NCI-H524 treated with DMSO at 0.1 percent for 48 hours (cell line): ENCODE data around the gene CLCA2.

ENCODE experiments used
- DNase-seq: peaks from one replicate; lab custom pipeline; 2025; lab: John Stamatoyannopoulos, UW

Gene CLCA2, protein sequence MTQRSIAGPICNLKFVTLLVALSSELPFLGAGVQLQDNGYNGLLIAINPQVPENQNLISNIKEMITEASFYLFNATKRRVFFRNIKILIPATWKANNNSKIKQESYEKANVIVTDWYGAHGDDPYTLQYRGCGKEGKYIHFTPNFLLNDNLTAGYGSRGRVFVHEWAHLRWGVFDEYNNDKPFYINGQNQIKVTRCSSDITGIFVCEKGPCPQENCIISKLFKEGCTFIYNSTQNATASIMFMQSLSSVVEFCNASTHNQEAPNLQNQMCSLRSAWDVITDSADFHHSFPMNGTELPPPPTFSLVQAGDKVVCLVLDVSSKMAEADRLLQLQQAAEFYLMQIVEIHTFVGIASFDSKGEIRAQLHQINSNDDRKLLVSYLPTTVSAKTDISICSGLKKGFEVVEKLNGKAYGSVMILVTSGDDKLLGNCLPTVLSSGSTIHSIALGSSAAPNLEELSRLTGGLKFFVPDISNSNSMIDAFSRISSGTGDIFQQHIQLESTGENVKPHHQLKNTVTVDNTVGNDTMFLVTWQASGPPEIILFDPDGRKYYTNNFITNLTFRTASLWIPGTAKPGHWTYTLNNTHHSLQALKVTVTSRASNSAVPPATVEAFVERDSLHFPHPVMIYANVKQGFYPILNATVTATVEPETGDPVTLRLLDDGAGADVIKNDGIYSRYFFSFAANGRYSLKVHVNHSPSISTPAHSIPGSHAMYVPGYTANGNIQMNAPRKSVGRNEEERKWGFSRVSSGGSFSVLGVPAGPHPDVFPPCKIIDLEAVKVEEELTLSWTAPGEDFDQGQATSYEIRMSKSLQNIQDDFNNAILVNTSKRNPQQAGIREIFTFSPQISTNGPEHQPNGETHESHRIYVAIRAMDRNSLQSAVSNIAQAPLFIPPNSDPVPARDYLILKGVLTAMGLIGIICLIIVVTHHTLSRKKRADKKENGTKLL

DNA sequence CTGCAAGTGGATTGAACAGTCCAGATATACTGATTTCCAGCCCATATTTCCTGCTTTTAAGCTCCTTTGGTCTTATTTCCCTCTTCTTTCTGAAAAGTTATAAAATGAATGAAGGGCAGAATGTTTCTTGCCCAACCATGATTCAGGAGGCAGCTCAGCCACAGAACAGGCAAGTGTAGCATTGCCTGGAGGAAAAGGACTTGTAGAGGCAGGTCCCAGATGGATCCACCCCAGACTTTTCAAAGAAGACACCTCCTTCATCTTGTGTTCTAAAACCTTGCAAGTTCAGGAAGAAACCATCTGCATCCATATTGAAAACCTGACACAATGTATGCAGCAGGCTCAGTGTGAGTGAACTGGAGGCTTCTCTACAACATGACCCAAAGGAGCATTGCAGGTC lies at the start of gene CLCA2:
Gene CLCA2, plus strand, starts transcription at position 299 of the 400 bp plus-strand sequence. Its CDS starts 77 bp downstream, at position 376.
- DNase-seq = no peak

DNA sequence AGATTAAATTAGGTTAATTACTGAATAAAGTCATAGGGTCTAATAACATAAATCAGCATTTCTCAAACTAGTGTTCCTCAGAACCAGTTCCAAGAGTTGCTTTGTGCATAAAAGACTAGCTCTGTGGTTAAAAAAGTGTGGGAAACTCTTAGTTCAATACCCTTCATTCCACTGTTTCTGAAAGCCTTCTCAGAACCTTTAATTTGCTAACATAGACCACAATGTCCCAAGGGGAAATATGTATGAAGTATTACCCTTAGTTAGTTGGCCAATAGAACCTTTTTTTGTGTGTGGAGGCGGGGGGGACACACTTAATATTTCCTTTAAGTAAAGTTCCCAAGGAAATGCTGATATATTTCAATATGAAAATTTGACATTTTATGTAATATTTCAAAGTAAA lies 48.3 kb upstream of the CLCA2 start:
- DNase-seq = no peak

GRCh38 chr1:86377341-86377740 lies 46.6 kb upstream of the CLCA2 start:
- DNase-seq = no peak

- no peak for DNase-seq
Measured at GRCh38 chr1:86378813-86379212, 45.2 kb upstream of the CLCA2 start.

DNA sequence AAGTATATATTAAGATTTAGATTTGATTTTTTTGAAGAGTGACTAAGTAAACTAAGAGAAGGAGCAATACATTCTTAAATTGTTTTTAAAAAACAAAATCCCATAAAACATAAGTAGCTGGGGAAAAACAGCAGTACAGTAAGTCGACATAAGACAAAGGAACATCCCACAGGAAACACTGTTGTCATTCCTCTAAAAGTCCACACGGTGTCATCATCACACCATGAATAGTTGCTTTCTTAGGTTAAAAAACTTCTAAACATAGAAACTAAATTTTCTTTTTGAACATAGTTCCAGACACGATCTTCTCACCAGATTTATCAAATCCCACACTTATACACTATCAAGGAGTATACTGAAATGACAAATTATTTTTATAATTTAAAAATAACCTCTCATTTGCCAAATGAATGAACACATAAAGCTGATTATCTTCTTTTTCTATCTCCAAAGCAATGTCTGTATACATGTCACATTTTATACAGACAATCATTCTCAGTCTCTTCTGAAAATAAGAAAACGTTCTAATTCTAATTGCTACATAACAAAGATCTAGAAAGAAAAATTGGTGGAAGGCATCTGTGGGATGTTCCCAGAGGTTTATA lies 43.6 kb upstream of the CLCA2 start:
- peak; percentile 19 for DNase-seq

DNA sequence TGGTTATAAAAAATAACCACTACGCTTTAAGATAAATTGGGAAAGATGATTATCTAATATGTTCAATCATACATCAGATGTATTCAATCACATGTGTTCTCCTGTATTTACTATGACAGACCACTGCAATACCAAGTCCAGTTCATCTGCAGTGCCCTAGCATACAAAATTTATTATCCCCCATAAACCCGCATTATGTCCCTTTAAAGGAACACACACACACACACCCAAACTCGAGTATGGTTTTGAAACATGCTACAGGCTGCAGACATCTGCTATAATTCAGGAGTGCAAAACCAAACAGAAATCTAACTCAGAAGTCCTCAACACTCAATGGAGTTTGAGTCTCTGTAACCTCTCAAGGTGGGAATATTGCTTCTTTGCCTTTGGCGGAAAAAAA lies 42.7 kb upstream of the CLCA2 start:
- no peak for DNase-seq

DNA sequence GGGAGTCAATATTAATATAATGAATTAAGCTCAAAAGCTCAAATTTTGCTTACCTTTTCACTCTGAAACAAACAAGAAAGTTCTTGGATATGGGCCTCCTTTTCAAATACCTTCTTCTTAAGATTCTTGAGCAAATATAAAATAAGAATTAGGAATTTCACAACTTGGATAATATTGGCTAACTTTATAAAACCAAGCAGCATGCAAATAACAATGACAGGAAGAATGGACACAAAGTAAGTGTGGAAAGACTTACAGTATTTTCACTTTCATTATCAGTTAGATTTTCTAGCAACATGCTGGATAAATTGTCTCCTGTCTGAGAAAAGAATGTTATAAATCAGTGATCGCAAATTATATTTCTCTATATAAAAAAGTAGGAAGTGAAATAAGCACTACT lies 41.1 kb upstream of the CLCA2 start:
- DNase-seq = no peak

GRCh38 chr1:86387916-86388627 lies 35.9 kb upstream of the CLCA2 start:
- DNase-seq = no peak

- no peak for DNase-seq
Measured at GRCh38 chr1:86388777-86389176, 35.2 kb upstream of the CLCA2 start.

DNA sequence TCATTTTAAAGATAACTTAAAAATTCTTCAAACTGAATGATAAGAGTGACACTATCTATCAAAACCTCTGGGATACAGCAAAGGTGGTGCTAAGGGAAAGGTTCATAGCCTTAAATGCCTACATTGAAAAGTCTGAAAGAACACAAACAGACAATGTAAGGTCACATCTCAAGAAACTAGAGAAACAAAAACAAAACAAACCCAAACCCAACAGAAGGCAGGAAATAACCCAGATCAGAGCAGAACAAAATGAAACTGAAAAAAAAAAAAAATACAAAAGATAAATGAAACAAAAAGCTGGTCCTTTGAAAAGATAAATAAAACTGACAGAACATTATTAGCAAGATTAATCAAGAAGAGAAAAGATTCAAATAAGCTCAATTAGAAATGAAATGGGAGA lies 34.7 kb upstream of the CLCA2 start:
- no peak for DNase-seq

DNA sequence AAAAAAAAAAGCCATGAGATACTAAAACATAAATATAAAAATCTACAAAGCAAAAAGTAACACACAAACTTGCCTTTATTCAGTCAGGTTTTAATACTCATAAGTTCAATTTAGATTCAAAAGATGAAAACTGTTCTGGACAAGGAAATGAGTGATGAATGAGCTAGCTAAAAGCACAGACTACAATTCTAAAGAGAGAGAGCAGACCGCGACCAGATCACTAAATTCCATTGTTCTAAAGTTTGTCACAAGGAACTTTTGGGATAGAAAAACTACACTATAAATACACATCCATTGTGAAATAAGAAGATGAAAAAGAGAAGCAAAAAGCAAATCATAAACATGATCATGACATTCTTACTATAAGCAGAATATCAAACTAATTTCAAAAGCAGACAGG lies 29.6 kb upstream of the CLCA2 start:
- DNase-seq = no peak

DNA sequence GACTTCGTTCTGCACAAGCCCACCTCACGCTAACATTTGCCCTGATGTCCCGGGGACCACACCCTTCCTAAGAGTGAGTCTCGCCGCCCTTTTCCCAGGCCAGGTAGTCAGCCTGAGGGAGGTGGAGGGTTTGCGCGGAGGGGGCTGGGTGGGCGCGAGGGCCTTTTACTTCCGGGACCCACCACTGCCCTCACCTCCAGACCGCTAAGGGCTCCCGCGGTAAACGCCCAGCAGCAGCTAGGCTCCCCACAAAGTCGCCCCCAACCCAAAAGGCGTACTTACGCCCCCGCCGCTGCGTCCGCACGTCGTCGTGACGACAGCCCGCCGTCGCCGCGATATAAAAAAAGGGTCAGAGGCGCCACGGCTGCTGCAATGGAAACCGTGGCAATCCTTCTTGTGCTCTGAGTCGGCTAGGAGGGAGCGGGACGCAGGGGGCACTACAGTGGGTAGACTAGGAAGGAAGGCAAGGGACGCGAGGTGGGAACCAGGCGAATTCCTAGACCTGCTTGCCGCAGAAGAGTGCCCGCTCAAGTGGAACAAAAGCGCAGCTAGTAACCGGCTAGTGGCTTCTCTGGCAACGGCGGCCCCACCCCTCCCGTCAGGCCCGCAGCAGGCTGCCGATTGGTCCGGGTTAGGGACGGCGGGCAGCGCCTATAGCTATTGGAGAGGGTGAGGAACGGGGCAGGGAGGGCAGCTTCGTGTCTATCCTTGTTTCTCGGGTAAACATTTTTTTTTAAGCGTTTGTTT lies 28.0 kb upstream of the CLCA2 start, which contains the start of gene ODF2L:
Gene ODF2L, minus strand, starts transcription at position 573 of the 747 bp plus-strand sequence. CDS start 9,296 bp downstream, outside the sequence.
- DNase-seq = peak; percentile 29

GRCh38 chr1:86396498-86396890 lies 27.5 kb upstream of the CLCA2 start:
- no peak for DNase-seq

DNA sequence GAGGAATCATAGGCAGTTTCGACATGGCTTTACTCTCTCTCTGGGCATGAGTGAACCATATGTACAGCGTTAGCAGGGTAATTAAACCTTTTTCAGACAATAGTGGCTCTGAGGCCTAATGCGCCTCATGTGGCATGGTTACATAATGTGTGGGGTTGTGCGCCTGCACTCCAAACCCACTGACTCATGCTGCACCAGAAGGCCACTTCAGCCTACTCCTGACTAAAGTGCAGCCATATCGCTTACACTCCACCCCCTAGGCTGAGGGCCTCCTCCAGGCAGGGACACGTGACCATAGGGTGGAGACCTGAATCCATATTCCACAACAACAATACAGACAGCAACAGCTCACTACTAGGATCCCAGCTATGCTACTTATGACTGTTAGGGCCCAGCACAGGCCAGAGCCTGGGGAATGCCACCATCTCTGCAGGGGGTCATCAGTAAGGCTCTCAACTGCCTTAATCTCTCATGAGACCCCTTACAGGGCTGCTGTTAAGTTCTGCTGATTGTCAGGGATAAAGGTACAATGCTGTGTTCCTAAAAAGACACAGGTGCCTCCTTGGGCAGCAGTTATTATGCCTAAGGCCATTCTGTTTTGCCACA lies 14.5 kb upstream of the CLCA2 start:
- peak; percentile 93 for DNase-seq

DNA sequence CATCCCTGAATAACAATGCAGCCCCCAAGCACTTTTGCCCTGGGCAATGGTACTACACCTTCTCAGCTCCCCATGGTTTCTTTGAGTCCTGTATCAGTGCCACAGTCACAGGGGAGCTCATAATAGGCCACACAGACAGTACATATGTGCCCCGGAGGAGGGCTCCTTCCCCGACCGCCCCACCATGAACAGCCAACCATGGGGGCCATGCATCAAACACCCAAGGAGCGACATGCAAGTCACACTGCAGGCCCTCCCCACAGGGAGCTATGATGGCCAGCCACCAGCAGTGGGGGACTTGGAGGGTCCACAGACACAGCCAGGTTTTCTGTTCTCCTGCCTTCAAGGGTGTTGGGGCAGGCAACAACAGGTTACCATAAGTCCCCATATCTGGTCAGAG lies 13.1 kb upstream of the CLCA2 start:
- DNase-seq = no peak

DNA sequence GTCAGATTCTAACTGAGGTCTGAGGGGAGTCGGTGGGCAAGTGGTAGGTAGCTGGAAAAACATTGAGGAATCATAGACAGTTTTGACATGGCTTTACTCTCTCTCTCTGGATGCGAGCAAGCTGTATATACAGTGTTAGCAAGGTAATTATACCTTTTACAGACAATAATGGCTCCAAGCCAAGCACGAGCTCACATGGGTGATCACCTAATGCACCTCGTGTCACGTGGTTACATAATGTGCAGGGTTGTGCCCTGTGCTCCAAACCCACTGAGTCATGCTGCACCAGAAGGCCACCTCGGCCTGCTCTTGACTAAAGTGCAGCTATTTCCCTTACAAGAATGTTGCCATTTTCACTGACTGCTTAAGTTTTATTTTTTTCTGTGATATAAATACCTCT lies 7.6 kb upstream of the CLCA2 start:
- no peak for DNase-seq

- DNase-seq = no peak
Measured at GRCh38 chr1:86419277-86419903, 4.6 kb upstream of the CLCA2 start.

DNA sequence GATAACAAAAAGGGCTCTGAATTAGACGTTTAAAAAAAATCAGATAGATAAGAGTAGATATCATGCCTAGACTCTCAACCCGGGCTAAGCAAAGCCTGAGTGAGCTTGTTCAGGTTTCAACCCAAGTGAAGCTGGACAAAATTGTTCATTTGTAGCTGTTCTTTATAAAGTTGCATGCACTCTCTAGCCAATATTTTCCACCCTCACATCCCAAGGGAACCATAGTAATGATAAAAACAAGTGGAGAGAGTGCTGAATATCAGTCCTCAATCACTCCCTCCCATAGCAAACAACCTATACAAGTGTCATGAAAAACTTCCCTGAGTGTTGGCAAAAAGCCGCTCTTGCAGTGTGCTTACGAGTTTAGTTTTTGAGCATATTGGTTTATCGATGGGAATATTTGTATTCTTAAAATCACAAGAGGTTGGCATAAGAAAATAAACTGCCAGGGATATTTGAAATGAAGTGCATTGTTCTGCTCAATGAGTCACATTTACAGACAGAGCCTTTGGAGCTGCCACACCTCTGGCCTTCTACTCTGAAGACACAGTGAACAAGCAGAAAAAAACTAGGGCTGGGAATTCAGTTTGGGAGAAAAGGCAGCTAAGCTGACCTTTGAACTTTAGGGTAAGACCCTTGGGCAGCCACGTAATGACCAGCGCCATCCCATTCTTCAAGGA lies 2.2 kb upstream of the CLCA2 start:
- no peak for DNase-seq

- no peak for DNase-seq
Measured at GRCh38 chr1:86423473-86423872, 498 bp upstream of the CLCA2 start.
